Activated T-cell treated with anti-CD3 and anti-CD28 coated beads for 1 hour (primary cell): ENCODE measurements around the gene APBB2.

ENCODE experiments used
- DNase-seq: peaks from one replicate; pipeline ENCODE4 v3.0.0-alpha.2; 2020; ENCODE audit warnings: low read depth

The APBB2 gene

DNA sequence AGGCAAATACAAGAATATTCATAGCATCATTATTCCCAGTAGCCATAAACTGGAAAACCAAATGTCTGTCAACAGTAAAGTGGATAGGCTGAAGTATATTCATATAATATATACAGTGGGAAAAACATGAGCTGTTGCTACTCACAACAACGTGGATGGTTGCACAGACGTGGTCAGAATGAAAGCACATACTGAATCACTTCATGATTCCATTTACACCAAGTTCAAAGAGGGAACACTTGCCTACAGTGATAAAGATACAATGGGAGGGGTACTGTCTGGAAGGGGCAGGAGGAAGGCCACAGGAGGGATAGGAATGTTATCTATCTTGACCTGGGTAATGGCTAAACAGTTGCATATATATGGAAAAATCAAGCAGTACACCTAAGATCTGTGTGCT, 25.3 kb downstream of the APBB2 start:
- DNase-seq, result no peak

- DNase-seq, result no peak
These were observed 28.4 kb downstream of the APBB2 start for GRCh38 chr4:41185614-41186592.

DNA sequence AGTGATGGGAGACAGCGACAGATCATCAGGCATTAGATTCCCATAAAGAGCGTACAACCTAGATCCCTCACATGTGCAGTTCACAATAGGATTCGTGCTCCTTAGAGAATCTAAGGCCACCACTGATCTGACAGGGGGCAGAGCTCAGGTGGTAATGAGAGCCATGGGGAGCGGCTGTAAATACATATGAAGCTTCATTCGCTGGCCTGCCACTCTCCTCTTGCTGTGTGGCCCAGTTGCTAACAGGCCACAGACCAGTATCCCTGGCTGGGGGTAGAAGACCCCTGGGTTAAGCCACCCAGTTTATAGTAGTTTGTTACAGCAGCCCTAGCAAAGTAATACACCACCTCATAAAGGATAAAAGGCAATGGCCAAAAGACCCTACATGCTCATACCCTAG, 30.3 kb downstream of the APBB2 start:
- no peak for DNase-seq

DNA sequence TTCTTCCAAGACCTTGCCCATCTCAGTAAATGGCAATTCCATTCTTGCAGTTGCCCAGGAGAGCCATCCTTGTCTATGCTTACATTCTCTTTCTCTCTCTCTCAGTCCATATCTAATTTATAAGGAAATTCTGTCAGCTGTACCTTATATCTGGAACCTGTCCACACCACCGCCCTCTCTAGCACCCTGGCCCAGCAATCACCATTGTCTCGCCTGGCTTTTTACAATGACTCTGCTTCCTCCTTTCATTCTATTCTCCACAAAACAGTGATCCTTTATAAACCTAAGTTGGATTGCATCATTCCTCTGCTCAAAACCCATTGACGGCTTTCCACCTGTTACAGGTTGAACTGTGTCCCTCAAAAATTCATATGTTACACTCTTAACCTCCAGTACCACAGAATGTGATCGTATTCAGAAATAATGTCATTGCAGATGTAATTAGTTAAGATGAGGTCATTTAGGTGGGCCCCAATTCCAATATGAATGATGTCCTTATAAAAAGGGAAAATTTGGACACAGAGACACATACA, 31.3 kb downstream of the APBB2 start:
- no peak for DNase-seq

- no peak for DNase-seq
These were observed 33.3 kb downstream of the APBB2 start for GRCh38 chr4:41181037-41181436.

DNA sequence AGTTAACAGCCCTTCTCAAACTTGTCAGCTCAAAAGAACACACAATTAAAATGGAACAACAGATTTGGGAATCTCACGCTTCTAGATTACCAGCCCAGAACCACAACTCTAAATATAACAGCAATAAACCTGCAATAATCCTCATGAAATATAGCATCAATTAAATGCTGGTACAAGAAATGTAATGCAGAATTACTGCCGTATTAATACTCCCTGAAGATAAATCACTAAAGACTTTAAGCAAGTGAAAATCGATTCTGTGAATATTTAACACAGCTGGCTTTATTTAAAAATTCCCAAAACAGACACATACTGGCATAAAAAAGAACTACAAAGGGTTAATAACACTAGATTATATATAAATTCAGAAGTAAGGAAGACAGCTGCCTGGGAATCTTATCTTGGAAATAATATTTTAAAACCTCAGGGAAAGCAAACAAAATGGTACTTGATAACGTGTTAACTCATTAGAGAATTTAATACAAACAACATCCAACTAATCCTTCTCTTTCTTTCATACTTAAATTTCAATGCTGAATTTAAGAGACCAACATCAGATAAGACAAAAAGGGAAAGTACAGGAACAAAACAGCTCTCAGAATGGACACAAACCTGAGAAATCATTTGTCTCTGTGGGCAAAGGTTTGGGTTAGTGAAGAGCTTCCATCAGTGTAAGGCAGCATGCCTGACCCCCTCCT, 34.7 kb downstream of the APBB2 start:
- no peak for DNase-seq

DNA sequence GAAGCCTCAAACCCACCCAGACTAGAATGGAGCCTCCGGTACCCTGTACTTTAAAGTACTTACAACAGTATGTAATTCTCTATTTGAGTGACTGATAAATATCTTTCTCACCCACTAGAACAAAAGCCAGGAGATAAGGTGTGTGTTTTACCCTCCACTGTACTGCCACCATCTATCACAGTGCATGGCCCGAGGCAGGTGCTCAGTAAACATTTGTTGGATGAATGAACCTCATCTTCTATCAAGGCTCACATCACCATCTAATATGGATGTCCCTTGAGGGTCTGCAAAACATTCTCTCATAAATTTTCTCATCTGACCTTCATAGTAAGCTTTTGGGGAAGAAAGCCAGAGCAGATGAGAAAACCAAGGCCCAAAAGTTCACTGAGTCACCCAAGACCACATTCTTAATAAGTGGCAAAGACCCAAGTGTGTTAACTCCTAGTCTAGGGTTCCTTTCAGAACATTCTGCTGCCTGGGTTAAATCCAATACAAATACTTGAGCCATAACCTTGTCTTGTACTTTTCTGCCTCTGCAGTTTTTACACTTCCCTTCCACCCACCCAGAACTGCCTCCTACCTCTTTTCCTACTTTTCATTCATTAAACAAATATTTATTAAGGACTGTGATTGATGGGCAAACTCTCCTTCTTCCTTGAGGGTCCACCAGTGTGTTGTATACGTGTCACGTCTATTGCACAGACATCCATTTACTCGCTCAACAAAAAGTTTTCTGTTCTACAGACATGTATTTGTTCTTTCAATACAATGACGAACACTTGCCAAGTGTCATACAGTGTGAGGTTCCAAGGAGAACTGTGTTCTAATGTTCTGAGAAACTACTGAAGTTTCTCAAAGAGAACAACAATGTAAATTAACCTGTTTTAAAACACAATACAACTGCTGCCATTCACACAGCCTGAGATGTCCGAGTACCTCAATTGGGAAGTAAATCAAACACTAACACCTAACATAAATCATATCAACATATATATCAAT, 35.7 kb downstream of the APBB2 start:
- no peak for DNase-seq

- DNase-seq, result no peak
These were observed 37.3 kb downstream of the APBB2 start for GRCh38 chr4:41177016-41177415.

- no peak for DNase-seq
These were observed 38.0 kb downstream of the APBB2 start for GRCh38 chr4:41176340-41176739.

DNA sequence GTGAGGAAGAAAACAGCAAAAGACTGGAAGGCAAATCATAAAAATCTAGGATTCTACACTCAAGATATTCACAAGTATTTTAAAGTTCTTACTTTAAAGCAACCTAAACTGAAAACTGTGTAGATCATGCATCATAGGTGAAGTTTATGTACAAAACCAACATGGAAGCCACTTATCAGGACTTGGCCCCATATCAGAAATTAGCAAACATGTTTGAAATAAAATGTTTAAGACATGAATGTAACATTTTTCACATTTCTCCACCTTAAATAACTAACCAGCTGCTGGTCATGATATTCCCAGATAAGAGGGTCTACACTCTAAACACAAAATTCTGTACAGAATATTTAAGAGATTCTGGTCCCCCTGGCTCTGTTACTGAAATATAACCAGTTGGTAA, 38.5 kb downstream of the APBB2 start:
- no peak for DNase-seq

- no peak for DNase-seq
These were observed 39.9 kb downstream of the APBB2 start for GRCh38 chr4:41174444-41174843.

DNA sequence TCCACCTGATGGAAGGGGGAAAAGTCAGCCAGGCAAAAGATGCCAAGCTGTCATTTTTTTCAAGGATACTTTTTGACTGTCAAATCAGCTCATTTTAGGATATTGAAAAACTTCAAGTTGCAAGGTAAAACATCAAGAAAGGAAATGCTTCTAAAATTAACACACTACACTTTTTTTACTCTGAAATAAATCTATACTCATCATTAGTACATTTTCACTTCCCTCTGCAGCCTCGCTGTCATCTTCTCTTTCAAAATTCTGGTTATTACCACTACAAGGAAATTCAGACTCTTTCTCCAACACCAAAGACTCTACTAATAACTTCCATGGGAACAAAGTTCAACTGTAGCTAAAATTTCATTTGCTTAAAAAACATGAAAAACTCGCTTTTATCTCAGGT, 41.6 kb downstream of the APBB2 start:
- DNase-seq, result no peak

- no peak for DNase-seq
These were observed 45.0 kb downstream of the APBB2 start for GRCh38 chr4:41169256-41169800.

DNA sequence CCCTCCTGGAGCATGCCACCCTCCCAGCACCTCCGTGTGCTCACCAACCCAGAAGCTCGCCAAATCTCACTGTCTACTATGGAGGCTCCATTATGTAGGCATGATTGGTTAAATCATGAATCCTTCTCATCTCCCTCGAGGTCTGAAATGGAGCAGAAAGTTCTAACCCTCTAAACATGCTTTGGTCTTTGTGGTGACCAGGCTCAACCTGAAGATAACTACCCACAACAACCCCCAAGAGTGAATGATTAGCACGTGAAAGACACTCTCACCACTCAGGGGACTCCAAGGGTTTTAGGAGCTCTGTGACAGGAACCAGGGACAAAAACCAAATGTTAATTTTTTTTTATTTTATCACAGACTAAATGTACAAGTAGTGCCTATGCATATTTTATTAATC, 47.2 kb downstream of the APBB2 start:
- no peak for DNase-seq

DNA sequence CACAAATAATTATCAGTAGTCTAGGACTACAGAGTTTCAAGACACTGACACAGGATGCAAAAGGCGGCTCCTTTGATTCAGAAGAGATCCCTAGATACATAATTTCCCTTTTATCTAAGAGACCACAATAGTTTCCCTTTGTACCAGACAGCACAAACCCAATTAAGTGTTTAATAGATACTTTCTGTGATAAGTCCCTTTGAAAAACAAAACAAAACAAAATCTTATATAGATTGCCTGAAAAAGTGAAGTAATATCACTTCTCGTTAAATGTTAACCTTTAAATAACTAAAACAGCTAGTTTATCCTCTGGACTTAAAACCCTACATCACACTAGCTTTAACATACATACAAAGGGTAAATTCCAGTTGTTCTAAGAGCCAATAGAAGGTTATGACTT, 49.9 kb downstream of the APBB2 start:
- DNase-seq, result no peak

- DNase-seq, result no peak
These were observed 53.0 kb downstream of the APBB2 start for GRCh38 chr4:41161355-41161754.

- no peak for DNase-seq
These were observed 53.5 kb downstream of the APBB2 start for GRCh38 chr4:41160856-41161255.

DNA sequence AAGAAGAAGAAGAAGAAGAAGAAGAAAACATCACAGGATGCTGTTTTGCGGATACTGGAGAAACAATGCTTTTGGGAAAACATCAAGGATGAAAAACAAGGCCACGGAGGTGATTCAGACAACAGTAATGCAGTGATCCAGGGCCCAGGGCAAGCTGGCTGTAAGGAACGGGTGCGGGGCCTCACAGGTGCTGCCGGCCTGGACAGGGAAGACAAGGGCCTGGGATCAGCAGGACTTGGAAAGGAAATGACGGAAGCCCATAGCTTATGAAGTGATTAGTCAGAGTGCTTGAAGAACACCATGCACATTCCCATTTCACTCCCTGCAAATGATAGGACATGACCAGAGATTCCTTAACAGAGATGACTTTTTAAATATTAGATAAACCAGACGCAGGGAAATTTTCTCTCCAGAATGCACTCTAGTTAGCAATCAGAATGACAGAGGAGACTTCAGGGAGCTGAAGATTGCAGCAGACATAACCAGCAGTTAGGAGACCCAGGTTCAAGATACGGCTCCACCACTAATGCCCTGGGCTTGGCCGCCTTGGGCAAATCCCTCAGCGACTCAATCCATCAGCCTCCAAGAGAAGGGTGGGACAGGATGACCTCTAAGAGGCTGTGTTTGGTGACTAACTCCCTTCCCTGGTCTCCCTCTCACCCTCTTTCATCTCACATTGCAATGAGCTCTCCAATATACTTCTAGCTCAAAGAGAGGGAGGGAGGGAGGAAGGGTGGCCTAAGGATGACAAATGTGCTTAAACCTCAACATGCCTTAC, 54.1 kb downstream of the APBB2 start:
- DNase-seq, result no peak

DNA sequence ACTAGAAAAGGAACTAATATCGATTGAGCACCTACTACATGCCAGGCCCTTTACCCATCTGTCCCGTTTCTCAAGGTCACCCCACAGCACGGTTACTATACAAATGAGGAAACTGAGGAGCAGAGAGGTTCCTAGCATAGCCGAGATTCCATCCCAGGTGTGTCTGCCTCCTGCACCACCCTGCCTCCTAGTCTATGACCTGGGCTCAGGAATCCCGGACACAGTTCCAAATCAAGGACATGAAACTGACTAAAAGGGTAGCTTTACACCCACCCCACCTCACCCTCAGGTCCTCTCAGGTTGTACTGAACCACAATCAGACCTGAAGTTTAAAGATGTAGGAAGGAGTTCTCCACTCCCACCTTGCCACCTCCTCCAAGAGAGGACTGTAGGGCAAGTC, 55.6 kb downstream of the APBB2 start:
- DNase-seq, result no peak

GRCh38 chr4:41158274-41158673, 56.1 kb downstream of the APBB2 start:
- DNase-seq, result no peak

DNA sequence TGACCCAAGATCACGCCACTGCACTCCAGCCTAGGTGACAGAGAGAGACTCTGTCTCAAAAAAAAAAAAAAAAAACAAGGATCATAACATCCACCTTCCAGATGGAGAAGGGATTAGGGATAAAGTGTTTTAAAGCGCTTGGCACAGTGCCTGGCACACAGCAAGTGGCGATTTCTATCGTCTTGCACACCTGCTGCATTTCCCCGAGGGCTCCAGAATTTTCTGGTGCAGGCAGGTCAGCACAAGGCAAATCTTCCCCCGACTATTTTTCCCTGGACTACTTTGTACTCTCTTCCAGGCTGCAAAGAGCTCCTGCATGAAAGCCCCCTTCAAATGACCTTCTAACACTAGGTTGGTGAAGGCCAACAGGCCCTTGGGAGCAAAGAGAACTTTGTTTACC, 57.3 kb downstream of the APBB2 start:
- no peak for DNase-seq
